Stimulated activated CD8-positive, alpha-beta memory T cell treated with anti-CD3 and anti-CD28 coated beads, Interleukin-15, amount 100 ng/mL, for 4 hours (primary cell): ENCODE results near the gene KDM1B.

Source experiments
- DNase-seq, 2 donors: peaks; one replicate each; pipeline ENCODE4 v3.0.0-alpha.2; 2020; ENCODE audit warnings: low read depth in 2 of 2

The KDM1B gene

DNA sequence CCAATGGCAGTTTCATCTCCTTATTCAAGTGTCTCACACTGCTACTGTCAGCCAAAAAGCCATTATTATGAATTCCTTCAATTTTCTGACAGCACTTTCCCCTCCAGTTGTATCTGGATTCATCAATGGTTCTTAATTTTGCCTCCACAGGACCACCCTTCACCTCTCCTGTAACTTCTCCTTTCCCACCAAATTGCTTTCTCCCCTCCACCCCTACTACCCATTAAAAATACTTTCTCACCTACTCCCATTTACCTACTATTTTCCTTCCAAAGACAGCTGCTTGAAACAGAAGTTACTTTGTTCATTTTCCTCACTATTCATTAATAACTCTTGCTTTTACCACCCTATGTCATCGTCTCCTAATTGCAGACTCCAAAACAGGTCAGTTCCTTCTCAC lies 79.3 kb downstream of the KDM1B start:
- DNase-seq: no peak

DNA sequence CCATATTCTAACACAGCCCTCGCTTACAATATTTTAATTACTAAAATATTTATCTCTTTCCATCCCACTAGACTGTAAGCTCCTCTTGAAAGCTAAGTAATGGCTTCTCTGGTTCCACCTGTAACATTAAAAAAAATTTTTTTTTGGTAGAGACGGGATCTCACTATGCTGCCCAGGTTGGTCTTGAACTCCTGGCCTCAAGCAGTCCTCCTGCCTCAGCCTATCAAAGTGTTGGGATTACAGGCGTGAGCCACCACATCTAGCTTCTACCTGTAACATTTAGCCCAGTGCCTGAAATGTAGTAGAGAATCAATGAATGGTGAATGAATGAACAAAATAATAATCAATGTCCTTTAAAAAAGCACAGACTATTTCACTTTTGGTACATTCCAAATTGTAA lies 80.3 kb downstream of the KDM1B start:
- no peak for DNase-seq

DNA sequence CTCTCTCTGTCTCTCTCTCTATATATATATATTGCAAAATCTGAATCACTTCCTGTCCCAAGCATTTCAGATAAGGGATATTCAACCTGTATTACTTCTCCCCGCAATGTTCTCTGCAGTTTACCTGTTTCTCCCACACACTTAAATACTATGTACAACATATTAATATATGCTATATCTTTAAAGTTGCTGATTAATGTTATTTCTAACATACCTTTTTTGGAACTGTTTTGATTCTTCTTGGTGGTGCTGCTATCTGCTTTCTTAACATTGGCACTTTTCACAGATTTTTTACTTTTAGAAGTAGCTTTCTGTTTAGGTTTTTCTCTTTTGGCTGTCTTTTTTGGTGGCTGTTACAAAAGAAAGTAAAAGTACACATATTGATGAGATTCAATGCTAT lies 81.9 kb downstream of the KDM1B start:
- DNase-seq: no peak

DNA sequence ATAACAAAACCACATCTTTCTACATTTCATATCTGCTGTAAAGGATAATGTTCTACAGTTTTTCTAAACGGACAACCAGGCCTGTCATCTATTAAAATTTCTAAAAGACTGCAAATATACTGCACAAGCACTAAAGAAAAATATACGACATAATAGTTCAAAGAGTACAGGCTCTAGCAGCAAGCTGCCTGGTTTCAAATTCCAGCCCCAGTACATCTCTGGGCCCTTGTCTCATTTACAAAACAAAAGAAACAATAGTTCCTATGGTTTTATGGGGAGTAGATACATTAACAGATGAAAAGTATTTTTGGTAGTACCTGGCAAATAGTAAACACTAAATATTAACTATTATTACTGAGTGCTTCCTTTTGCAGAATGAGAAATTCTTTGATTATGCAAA lies 85.0 kb downstream of the KDM1B start:
- no peak for DNase-seq

DNA sequence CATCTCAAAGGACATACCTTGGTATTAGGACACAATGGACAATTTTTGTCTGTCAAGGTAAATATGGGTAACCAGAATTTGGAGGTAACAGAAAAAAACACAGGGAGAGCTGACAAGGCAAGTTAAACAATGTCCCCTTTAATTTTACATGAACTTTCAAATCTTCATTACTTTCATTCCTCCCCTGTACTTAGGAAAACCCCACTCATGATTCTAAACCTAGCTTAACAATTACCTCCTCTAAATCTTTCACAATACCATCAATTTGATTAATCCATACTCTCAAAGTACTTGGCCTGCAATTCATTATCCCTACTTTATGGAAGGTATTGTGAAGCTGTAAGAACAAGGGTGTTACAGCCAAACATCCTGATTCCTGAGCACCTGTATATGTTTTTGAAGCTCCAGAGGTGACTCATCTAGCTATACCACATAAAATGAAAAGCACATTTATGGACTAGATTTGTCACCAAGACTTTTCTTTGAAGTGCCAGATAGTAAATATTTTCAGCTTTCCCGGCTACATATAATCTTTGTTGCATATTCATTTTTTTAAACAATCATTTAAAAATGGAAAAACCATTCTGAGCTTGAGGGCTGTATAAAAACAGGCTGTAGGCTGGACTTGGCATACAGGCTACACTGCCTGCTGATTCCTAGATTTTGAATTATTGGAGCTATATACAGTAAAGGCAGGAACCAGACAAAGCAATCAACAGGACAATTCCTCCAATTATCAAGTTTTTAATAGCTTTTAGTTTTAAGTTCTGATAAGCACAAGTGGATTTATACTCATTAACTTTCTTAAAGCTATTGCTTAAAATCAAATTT lies 86.2 kb downstream of the KDM1B start:
- DNase-seq: no peak

DNA sequence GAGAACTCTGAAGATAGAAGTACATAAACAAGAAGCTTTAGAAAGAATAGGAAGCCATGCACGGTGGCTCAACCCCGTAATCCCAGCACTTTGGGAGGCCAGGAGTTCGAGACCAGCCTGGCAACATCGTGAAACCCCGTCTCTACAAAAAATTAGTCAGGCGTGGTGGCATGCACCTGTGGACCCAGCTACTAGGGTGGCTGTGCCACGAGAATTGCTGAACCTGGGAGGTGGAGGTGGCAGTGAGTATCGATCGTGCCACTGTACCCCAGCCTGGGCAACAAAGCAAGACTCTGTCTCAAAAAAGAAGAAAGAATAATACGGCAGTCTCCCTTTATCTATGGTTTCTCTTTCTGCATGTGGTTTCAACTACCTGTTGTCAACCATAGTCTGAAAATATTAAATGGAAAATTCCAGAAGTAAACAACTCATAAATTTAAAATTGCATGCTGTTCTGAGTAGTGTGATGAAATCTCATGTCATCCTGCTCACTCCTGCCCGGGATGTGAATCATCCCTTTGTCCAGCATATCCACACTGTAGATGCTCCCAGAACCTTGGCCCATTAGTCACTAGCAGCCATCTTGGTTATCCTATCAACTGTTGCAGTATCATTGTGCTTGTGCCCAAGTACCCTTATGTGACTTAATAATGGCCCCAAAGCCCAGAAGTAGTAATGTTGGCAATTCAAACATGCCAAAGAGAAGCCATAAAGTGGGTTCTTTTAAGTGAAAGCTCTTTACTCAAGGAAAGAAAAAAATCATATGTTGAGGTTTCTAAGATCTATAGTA lies 87.0 kb downstream of the KDM1B start:
- DNase-seq: no peak

DNA sequence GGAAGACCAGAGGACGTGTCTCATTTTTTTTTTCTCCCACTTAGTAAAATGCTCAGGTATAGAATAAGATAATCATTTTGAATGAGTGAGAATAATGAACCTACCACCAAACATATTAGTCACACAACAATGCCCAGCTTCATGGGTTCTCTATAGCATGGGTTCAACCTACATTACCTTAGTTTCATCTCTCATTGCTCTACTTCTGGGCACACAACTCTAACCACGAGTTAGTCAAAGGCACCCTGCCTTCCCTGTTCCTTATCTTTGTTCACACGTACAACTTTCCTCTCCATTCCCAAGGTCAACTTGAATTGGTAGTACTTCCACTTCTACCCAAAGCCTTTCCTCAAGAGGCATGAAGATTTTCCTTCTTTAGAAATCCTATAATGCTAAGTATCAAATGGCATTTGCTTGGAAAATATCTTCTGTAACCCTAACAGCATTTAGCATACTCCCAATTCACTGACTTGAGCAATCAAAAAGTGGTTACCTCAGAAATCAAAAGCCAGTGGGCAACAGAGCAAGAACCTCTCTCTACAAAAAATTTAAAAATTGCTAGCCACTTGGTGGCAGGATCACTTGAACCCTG lies 88.2 kb downstream of the KDM1B start:
- DNase-seq: no peak

DNA sequence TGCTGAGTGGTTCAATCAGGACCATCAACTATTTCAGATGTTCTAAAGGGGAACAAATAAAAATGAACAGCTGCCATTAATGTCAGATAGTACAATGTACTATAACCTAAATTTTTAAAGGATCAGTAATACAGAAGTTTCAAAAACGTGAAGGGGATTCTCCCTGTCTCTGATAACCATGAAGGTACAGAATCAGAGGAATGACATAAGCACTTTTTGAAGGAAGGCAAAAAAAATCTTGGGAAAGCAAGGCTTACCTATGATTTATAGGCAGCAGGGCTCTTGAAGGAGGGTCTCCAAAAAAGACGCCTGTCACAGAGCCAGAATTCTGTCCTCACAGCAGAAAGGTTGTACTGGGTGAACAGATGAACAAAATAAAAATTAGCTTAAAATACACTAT lies 89.0 kb downstream of the KDM1B start:
- DNase-seq: no peak

DNA sequence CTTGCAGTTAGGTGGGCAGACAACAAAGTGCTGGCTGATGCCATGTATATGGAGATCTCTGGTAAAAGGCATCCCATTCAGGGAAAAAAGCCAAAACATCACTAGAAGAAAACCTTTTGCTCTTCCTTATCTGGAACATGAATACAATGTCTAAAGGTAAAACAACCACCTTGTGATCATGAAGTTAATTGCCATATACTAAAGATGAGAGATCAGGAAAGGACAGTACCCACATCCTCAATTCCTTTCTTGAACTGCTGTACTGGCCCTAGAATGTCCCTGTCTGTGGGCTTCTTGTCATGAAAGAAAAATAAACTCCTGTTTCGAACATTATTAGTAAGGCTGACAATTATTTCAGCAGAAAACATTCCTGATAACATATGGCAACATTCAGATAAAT lies 89.9 kb downstream of the KDM1B start:
- no peak for DNase-seq

DNA sequence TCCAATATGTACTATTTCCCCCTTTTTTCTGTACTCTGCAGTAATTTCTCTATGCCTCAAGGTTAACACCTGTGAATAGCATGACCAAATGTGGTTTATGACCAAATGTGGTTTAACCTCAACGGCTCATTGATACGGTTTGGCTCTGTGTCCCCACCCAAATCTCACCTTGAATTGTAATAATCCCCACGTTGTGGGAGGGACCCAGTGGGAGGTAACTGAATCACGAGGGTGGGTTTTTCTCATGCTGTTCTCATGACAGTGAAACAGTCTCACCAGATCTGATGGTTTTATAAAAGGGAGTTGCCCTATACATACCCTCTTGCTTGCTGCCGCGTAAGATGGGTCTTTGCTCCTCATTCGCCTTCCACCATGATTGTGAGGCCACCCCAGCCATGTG lies 90.4 kb downstream of the KDM1B start:
- DNase-seq: no peak

DNA sequence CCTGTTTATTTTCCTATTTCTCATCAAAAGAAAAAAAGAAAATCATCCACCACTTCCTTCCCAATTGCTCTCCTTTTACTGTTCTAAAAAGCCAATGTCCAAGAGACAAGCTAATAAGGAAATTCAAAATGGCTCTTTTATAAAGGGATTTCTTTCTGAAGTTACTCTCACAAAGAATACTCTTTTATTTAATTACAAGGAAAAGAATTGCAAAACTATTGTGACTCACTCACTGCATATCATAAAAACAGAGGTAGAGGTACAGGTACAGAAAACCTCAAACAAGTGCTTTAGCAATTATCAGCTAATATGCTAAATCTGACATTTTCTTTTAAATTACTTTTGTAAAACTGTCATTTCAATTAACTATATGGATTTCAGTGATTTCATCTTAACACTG lies 91.0 kb downstream of the KDM1B start:
- no peak for DNase-seq

DNA sequence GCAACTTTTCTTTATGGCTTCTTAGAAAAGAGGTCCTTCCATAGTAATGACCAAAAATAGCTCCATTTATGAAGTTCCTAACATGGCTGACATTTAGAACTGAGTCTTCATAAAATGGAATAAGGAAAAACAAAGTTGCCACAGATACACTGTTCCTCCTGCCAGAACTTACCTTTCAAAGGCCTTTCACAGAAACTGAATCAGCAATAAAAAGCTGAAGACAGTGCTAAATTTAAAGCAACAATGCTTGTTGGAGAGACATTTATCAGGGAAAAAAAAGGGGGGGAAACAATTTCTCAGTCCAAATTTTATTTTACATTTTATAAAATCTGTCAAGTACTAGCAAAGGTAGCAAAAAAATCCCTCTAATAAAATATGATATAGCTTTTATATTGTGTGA lies 91.8 kb downstream of the KDM1B start:
- no peak for DNase-seq

DNA sequence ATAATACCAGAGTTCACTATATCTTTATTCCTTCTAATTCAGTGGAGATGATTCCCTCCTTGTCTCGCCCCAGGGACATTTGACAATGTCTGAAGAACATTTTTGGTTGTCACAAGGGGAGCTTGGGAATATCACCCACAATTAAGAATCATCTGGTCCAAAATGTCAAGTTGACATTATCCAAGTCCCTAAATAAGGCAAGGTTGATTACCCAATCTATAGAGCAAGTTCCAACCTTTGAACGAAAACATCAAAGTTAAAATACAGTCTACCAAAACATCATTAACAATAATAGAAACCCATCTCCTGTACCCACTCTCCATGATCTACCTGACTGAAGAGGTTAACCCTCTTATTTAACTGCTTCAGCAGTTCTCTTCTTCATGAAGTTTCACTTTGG lies 93.5 kb downstream of the KDM1B start:
- no peak for DNase-seq

DNA sequence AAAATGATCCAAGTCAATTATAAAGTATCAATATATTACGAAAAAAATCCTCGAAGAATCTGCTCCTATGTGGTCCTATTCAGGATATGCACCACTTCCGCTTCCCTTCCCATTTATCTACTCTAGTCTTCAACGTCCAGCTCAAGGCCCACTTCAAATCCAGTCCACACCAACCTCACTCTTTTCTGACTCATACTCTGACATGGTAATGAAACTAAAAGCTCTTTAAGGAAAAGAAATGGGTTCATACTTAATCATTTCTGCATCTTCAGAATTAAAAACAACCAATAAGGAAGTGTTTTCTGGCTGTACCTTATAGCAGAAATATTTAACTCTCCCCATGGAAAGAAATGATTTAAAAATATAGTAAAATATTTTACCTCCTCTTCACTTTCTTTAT lies 94.0 kb downstream of the KDM1B start:
- no peak for DNase-seq

DNA sequence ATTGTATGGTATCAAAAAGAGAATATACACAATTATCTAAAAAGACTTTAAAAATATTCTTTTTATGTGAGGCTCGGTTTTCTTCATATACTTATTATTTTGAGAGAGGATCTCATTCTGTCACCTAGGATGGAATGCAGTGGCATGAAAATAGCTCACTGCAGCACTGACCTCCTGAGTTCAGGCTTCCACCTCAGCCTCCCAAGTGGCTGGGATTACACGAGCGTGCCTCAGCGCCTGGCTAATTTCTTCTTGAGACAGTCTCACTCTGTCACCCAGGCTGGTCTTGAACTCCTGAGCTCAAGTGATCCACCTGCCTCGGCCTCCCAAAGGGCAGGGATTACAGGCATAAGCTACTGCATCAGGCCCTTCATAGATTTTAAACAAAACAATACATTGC lies 98.4 kb downstream of the KDM1B start:
- no peak for DNase-seq

DNA sequence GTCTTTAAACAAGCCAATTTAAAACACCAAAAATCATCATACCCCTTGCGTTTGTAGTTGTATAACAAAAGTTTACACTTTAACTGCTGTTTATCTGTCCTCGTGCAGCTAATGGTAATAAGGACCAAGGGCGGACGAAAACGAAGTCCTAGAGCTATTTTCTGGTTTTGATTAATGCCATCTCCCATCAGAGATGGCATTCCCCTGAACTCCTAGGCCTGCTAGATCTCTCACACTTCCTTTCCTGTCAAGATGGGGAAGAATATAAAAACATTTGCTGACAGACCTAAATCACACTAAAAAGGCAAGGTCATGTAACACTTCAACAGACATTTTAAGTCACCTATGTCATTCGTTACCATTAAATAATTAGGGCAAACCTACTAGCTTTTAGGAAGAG lies 99.6 kb downstream of the KDM1B start:
- no peak for DNase-seq

DNA sequence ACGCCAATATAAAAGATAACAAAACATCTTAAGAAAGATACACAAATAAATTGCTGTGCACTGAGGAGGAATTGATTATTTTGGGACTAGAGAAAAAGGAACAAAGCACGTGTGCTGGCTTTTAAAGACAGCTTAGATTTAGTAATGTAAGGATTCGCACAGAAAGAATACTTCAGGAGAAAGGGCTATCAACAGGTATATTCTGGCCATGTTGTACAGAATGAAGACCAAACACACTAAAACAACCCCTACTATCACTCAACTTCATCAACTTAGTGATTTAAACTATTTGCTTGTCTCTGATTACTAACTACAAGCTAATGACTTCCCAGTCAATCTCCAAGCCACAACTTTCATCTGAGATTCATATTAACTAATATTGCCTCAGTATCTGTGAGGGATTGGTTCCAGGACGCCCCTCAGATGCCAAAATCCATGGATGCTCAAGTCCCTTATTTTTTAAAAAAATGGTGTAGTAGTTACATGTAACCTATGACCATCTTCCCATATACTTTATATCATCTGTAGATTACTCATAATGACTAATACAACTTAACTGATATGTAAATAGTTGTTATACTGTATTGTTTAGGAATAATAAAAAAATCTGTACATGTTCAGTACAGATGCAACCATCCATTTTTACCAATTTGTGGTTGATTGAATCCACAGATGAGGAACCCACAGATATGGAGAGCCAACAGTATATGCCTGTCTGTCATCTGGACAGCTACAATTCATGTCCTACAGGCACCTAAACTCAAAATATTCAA lies 104.6 kb downstream of the KDM1B start:
- no peak for DNase-seq

DNA sequence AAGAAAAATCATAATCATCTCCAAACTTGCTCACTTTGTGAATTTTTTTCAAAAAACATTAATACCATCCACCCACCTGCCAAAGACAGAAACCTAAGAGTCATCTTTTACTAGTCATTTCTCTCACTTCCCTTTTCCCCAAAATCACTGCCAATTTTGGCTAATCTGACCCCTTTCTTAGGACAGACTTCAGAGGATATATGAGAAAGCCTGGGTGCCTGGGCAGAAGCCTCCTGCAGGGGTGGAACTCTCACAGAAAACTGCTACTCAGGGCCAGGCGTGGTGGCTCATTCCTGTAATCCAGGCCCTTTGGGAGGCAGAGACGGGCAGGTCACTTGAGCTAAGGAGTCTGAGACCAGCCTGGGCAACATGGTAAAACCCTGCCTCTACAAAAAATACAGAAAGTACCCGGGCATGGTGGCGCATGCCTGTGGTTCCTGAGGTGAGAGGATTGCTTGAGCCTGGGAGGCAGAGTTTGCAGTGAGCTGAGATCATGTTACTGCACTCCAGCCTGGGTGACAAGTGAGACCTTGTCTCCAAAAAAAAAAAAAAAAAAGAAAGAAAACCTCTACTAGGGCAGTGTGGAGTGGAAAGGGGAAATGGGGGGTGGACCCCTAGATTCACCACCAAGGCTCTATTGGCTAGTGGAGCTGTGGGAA lies 105.4 kb downstream of the KDM1B start:
- no peak for DNase-seq

DNA sequence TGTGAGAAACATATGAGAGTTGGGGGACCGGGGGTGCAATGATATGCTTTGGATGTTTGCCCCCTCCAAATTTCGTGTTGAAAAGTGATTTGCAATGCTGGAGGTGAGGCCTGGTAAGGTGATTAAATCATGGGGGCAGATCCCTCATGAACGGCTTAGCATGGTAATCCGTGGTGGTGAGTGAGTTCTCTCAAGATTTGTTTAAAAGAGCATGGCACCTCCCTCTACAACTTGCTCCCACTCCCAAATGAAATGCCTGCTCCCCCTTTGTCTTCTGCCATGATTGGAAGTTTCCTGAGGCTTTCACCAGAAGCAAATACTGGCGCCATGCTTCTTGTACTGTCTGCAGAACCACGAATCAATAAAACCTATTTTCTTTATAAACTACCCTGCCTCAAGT lies 106.7 kb downstream of the KDM1B start:
- no peak for DNase-seq

DNA sequence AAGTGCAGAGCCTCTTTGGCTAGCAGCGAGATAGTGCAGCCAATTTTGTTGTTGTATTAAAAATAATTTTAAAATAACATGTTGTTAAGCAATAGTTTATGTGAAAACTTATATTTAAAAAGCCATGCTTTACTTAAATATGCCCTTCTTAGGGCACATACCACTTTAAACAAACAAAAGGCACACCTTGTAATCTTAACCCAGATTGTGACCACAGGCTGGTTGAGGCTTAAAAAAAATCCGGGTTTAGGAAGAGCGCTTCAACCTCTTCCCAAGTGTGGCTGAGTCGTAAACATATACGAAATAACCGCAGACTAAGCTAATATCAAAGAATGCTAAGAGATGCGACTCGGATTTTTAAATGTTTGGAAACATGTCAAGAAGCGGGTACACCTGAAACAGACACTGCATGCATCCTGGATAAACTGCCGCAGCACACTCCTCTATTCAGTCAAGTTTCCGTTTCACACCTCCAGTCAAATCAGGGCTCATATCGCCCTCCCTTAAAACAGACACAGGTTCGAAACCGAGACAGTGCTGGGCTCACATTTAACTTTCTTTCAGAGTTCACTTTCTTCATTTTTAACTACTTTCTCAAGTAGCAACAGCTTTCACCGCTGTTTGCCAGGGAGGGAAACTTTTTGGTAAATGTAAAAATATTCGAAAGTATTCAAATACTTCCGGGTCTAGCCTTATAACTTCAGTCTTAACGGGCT lies 107.6 kb downstream of the KDM1B start:
- no peak for DNase-seq
